ENCODE results near the gene TFCP2L1.

The TFCP2L1 gene

GRCh38 chr2:121192576-121192975, 92.4 kb downstream of the TFCP2L1 start:
- DNase-seq = no peak

GRCh38 chr2:121191191-121192170, 93.5 kb downstream of the TFCP2L1 start:
- no peak for DNase-seq

GRCh38 chr2:121189661-121190381, 95.2 kb downstream of the TFCP2L1 start:
- DNase-seq = no peak

- no peak for DNase-seq
Measured at GRCh38 chr2:121189011-121189410, 96.0 kb downstream of the TFCP2L1 start.

- no peak for DNase-seq
Measured at GRCh38 chr2:121187982-121188411, 97.0 kb downstream of the TFCP2L1 start.

GRCh38 chr2:121187351-121187981, 97.5 kb downstream of the TFCP2L1 start:
- DNase-seq = no peak

- DNase-seq = no peak
Measured at GRCh38 chr2:121186261-121186660, 98.7 kb downstream of the TFCP2L1 start.

GRCh38 chr2:121185571-121186074, 99.4 kb downstream of the TFCP2L1 start:
- no peak for DNase-seq

- no peak for DNase-seq
Measured at GRCh38 chr2:121185111-121185510, 99.9 kb downstream of the TFCP2L1 start.

GRCh38 chr2:121184248-121184862, 100.6 kb downstream of the TFCP2L1 start:
- no peak for DNase-seq

GRCh38 chr2:121182520-121182919, 102.5 kb downstream of the TFCP2L1 start:
- no peak for DNase-seq

GRCh38 chr2:121179467-121179866, 105.5 kb downstream of the TFCP2L1 start:
- DNase-seq = no peak

GRCh38 chr2:121178730-121179129, 106.3 kb downstream of the TFCP2L1 start:
- DNase-seq = no peak

GRCh38 chr2:121177896-121178295, 107.1 kb downstream of the TFCP2L1 start:
- no peak for DNase-seq

GRCh38 chr2:121175326-121175725, 109.7 kb downstream of the TFCP2L1 start:
- no peak for DNase-seq

GRCh38 chr2:121173806-121174205, 111.2 kb downstream of the TFCP2L1 start:
- no peak for DNase-seq

GRCh38 chr2:121173112-121173511, 111.9 kb downstream of the TFCP2L1 start:
- no peak for DNase-seq

GRCh38 chr2:121172456-121172855, 112.5 kb downstream of the TFCP2L1 start:
- no peak for DNase-seq

- DNase-seq = peak; percentile 41
Measured at GRCh38 chr2:121171625-121172119, 113.3 kb downstream of the TFCP2L1 start.

GRCh38 chr2:121170577-121170976, 114.4 kb downstream of the TFCP2L1 start:
- no peak for DNase-seq

- no peak for DNase-seq
Measured at GRCh38 chr2:121167411-121167810, 117.6 kb downstream of the TFCP2L1 start.
